Endothelial cell of umbilical vein (primary cell): Measurements from ENCODE around the gene SLC52A1. TPM values are rescaled to one million over a fixed set of nuclear protein-coding genes. Genes with fewer than 3 reads are reported as not detected.

Experiments
- BruUV-seq: library from RNA; stranded (reverse); fragments of 400-500 nt; replicated peaks from 2 replicates; lab custom pipeline; 2021; lab: Mats Ljungman, UMichigan
- CTCF ChIA-PET: fragments of 300-600, 350-600 bp; sonication (Branson Sonifier 250); formaldehyde crosslinking; loops from one replicate; lab custom pipeline; 2021; ENCODE audit warnings: antibody characterized with exemption, inconsistent platforms; lab: Charles Lee
- POLR2A ChIA-PET: fragments of 300-600, 350-600 bp; sonication (Branson Sonifier 250); formaldehyde crosslinking; loops from one replicate; lab custom pipeline; 2021; ENCODE audit warnings: antibody characterized with exemption, inconsistent platforms; lab: Charles Lee
- DNase-seq: peaks from one replicate; pipeline ENCODE4 v3.0.0-alpha.2; 2011; ENCODE audit warnings: low read depth, low spot score
- FAIRE-seq: peaks from 2 replicates; lab custom pipeline; 2011; peaks lifted over from hg19 to GRCh38; lab: Jason Lieb, UNC
- H2AFZ ChIP-seq: 2 replicates; pipeline ENCODE4 v1.6.0; 2012; ENCODE audit warnings: low read depth, low read length, control low read depth, inconsistent platforms
- H3K27ac ChIP-seq: 2 replicates; pipeline ENCODE4 v1.5.1; 2011; ENCODE audit warnings: low read depth, mild to moderate bottlenecking, control low read depth, low read length, moderate library complexity; ENCODE audit not compliant: insufficient read depth
- H3K27me3 ChIP-seq, 2 experiments: 2 replicates each; pipeline versions ENCODE4 v1.6.0 to v1.6.1; 2011; ENCODE audit warnings: low read length in 2 of 2, mixed read lengths in 1 of 2; ENCODE audit not compliant: control insufficient read depth in 2 of 2, insufficient read depth in 2 of 2
- H3K36me3 ChIP-seq, 2 experiments: 2 replicates in 1 of 2; 3 replicates in 1 of 2; pipeline ENCODE4 v1.5.1; 2011; ENCODE audit warnings: low read length in 2 of 2, mild to moderate bottlenecking in 1 of 2, moderate library complexity in 1 of 2; ENCODE audit not compliant: control insufficient read depth in 2 of 2, insufficient read depth in 2 of 2; ENCODE audit errors: extremely low read depth in 1 of 2
- H3K4me1 ChIP-seq: 3 replicates; pipeline ENCODE4 v1.5.1; 2011; ENCODE audit warnings: mild to moderate bottlenecking, low read length; ENCODE audit not compliant: control insufficient read depth, insufficient read depth; ENCODE audit errors: extremely low read depth
- H3K4me2 ChIP-seq: 2 replicates; pipeline ENCODE4 v1.6.1; 2011; ENCODE audit warnings: low read length, control low read depth, mixed read lengths; ENCODE audit not compliant: insufficient read depth
- H3K4me3 ChIP-seq, 3 experiments: fragments of 200-600 bp in 1 of 3; sonication (generic), shearing (Covaris generic) in 1 of 3; replicated peaks in 1 of 3; 2 replicates each; pipeline ENCODE4 v1.5.1; 2011 to 2016; ENCODE audit warnings: control low read depth in 3 of 3, low read length in 3 of 3, mild to moderate bottlenecking in 2 of 3, inconsistent platforms in 1 of 3, low read depth in 1 of 3, moderate library complexity in 1 of 3; ENCODE audit not compliant: insufficient read depth in 1 of 3
- H3K79me2 ChIP-seq: 2 replicates; pipeline ENCODE4 v1.6.0; 2012; ENCODE audit warnings: low read length, inconsistent platforms; ENCODE audit not compliant: control insufficient read depth, insufficient read depth
- H3K9ac ChIP-seq: replicated peaks from 2 replicates; pipeline ENCODE3; 2011; ENCODE audit warnings: low read length, control low read depth; ENCODE audit not compliant: insufficient read depth; ENCODE audit errors: extremely low read depth
- H3K9me1 ChIP-seq: replicated peaks from 3 replicates; pipeline ENCODE4 v1.6.0; 2011; ENCODE audit warnings: mild to moderate bottlenecking, low read length; ENCODE audit not compliant: control insufficient read depth, insufficient read depth; ENCODE audit errors: extremely low read depth
- H3K9me3 ChIP-seq: replicated peaks from 2 replicates; pipeline ENCODE4 v1.5.1; 2012; ENCODE audit warnings: low read length, inconsistent platforms; ENCODE audit not compliant: control insufficient read depth, insufficient read depth
- H4K20me1 ChIP-seq: replicated peaks from 2 replicates; pipeline ENCODE3; 2011; ENCODE audit warnings: mild to moderate bottlenecking, low read length; ENCODE audit not compliant: control insufficient read depth, insufficient read depth; ENCODE audit errors: extremely low read depth
- CTCF ChIP-seq, 2 donors: IDR thresholded peaks; 1 replicate in 1 of 2; 2 replicates in 1 of 2; pipeline ENCODE4 v1.5.1; 2011; ENCODE audit warnings: low read length in 2 of 2, mild to moderate bottlenecking in 2 of 2, moderate library complexity in 2 of 2, control low read depth in 1 of 2, inconsistent platforms in 1 of 2, low read depth in 1 of 2; ENCODE audit not compliant: insufficient read depth in 1 of 2; ENCODE audit errors: extremely low read depth in 1 of 2
- EZH2 ChIP-seq: IDR thresholded peaks from 2 replicates; pipeline ENCODE4 v1.6.1; 2012; ENCODE audit warnings: borderline replicate concordance, low read depth, mild to moderate bottlenecking, moderate library complexity, low read length, inconsistent platforms; ENCODE audit not compliant: severe bottlenecking
- FOS ChIP-seq: IDR thresholded peaks from 2 replicates; pipeline ENCODE4 v1.6.1; 2011; ENCODE audit warnings: mild to moderate bottlenecking, low read length, moderate library complexity, borderline replicate concordance; ENCODE audit not compliant: insufficient read depth
- GATA2 ChIP-seq: IDR thresholded peaks from 2 replicates; pipeline ENCODE4 v1.7.0; 2011; ENCODE audit warnings: low read depth, mild to moderate bottlenecking, moderate library complexity, mixed read lengths, low read length; ENCODE audit not compliant: insufficient read length, insufficient read depth
- JUN ChIP-seq: IDR thresholded peaks from 2 replicates; pipeline ENCODE4 v1.6.1; 2011; ENCODE audit warnings: borderline replicate concordance, low read depth; ENCODE audit not compliant: insufficient read length, insufficient read depth
- MYC ChIP-seq: IDR thresholded peaks from one replicate; pipeline ENCODE4 v1.6.1; 2011; ENCODE audit warnings: mild to moderate bottlenecking, low read depth, low read length
- POLR2A ChIP-seq: IDR thresholded peaks from 2 replicates; pipeline ENCODE4 v1.6.1; 2012; ENCODE audit warnings: low read depth, mild to moderate bottlenecking, control low read depth, low read length
- POLR2AphosphoS5 ChIP-seq: IDR thresholded peaks from 2 replicates; pipeline ENCODE4 v1.6.1; 2012; ENCODE audit warnings: low read depth, mild to moderate bottlenecking, control low read depth, low read length, moderate library complexity; ENCODE audit not compliant: insufficient read depth
- dilution Hi-C: fragments of 300-500 bp; cut with MboI; formaldehyde crosslinking; loops from one replicate; pipeline ENCODE4 v1.15.0; 2019; ENCODE audit warnings: low sequenced_read_pairs; ENCODE audit not compliant: extremely low pct_ligation_motif_present
- intact Hi-C: fragments of 100-400 bp; cut with micrococcal nuclease; formaldehyde crosslinking; loops from one replicate; pipeline ENCODE4 v1.10.0; 2022
- polyA plus RNA-seq, 4 experiments: library from polyadenylated mRNA; depleted of rRNA in 3 of 4; stranded (reverse) in 3 of 4; unstranded in 1 of 4; fragments of >200 nt; gene quantifications; 2 replicates each; pipeline versions ENCODE4 v1.2.1 to v1.2.3, GENCODE V29; 2011 to 2012; ENCODE audit warnings: missing spikeins in 1 of 4
- total RNA-seq: library from RNA; stranded (reverse); gene quantifications from 2 replicates; pipeline ENCODE4 v1.2.3, GENCODE V29; 2021

The SLC52A1 gene
- total and polyA plus RNA-seq, 2 donors (not counting 3 experiments of a cell fraction or from before 2014, with no cell fraction given) = 0.04 TPM; not detected in 1

GRCh38 chr17:5002121-5002788, 33.0 kb downstream of the SLC52A1 start:
- no peak for FAIRE-seq

GRCh38 chr17:5000237-5000639, 35.0 kb downstream of the SLC52A1 start:
- Histone ChIP-seq H3K9me3 (no peaks in the 10 kb centered on the region), H3K27ac (no peak overlapping the region), H2AFZ (no peak overlapping the region), H3K36me3 (peaks cover 18 to 44% of the 10 kb centered on the region in 2 experiments), H3K27me3 (no peaks in the 10 kb centered on the region), H3K9me1 (no peaks in the 10 kb centered on the region), H3K4me3 (no peak overlapping the region), H4K20me1 (no peaks in the 10 kb centered on the region), H3K79me2 (peaks cover 34% of the 10 kb centered on the region), H3K4me1 (peaks cover 19% of the 10 kb centered on the region), H3K4me2 (no peak overlapping the region), H3K9ac (no peak overlapping the region)
- ChIA-PET POLR2A (no interaction called here), CTCF (interaction anchor here (1.2 to 4.2 kb wide), 3 partner anchors 14 to 91 kb away, joined by 3 to 21 read pairs (median 3); no protein-coding TSS in a partner anchor)
- TF ChIP-seq FOS = no peak
- TF ChIP-seq POLR2AphosphoS5 = no peak
- no peak for TF ChIP-seq JUN
- no peak for TF ChIP-seq POLR2A
- TF ChIP-seq EZH2 = no peak
- no peak for TF ChIP-seq MYC
- TF ChIP-seq GATA2 = no peak
- TF ChIP-seq CTCF (IDR thresholded peaks at IDR 0.05; ENCODE audit: extremely low read depth in 1 of 2, insufficient read depth in 1 of 2, low read depth in 1 of 2, low read length in 2 of 2) = no peak
- no TSS peak for BruUV-seq
- intact Hi-C loops = no loop called here
- no peak for FAIRE-seq
- no peak for DNase-seq
- dilution Hi-C loops = no loop called here

More at GRCh38 chr17:5002121-5002788, 33.0 kb downstream of the SLC52A1 start:
- H2AFZ ChIP-seq = no peak overlapping the region
- CTCF ChIA-PET = interaction anchor here (0.9 to 1.5 kb wide), 3 partner anchors 14 to 26 kb away, joined by 3 to 4 read pairs (median 4); partner anchors contain the start of gene CAMTA2
- H3K9me1 ChIP-seq = no peaks in the 10 kb centered on the region
- no peaks in the 10 kb centered on the region for H3K27me3 ChIP-seq
- H3K4me2 ChIP-seq = no peak overlapping the region
- H3K79me2 ChIP-seq = peaks cover 34% of the 10 kb centered on the region
- no peak overlapping the region for H3K4me3 ChIP-seq
- no peaks in the 10 kb centered on the region for H3K9me3 ChIP-seq
- no TSS peak for BruUV-seq
- H3K4me1 ChIP-seq = peaks cover 13% of the 10 kb centered on the region
- H4K20me1 ChIP-seq = no peaks in the 10 kb centered on the region
- POLR2A ChIA-PET = no interaction called here
- intact Hi-C loops = no loop called here
- peaks cover 25 to 55% of the 10 kb centered on the region in 2 experiments for H3K36me3 ChIP-seq
- dilution Hi-C loops = no loop called here
- no peak for DNase-seq
- no peak for TF ChIP-seq GATA2
- H3K9ac ChIP-seq = no peak overlapping the region
- H3K27ac ChIP-seq = no peak overlapping the region
